Measurements from ENCODE around the gene BNIP5.

The BNIP5 gene

DNA sequence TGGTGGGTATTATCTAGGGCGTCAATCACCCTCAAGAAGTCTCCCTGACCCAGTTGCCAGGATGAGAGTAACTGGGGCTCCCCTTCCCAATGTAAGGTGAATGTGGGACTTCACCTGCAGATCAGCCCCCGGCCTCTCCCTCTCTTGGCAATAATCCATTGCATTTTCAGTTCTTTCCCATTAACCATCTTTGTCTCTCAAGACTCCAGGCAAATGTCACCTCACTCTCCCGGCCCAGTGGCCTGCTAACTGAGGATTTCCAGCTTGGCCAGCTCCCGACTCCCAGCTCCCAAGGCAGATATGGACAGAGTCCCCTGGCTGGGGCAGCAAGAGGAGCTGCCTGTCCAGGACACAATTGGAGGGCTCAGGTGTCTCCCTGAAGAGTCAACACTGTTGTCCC, 43.5 kb upstream of the BNIP5 start:
- Histone ChIP-seq H3K27me3 (no peaks in the 10 kb centered on the region), H3K4me1 (no peaks in the 10 kb centered on the region), H3K4me3 (ENCODE audit: low read depth, low read length) (no peak overlapping the region), H3K9me3 (no peaks in the 10 kb centered on the region), H3K36me3 (no peaks in the 10 kb centered on the region)
- TF ChIP-seq CTCF (IDR thresholded peaks at IDR 0.05; ENCODE audit: low read depth, low read length) = no peak
- no peak for DNase-seq

GRCh38 chr6:36378936-36379335, 42.2 kb upstream of the BNIP5 start:
- H3K9me3 ChIP-seq = no peaks in the 10 kb centered on the region
- H3K4me1 ChIP-seq = no peaks in the 10 kb centered on the region
- DNase-seq = no peak
- TF ChIP-seq CTCF (IDR thresholded peaks at IDR 0.05; ENCODE audit: low read depth, low read length) = no peak
- no peak overlapping the region for H3K4me3 ChIP-seq (ENCODE audit: low read depth, low read length)
- no peaks in the 10 kb centered on the region for H3K36me3 ChIP-seq
- H3K27me3 ChIP-seq = no peaks in the 10 kb centered on the region

GRCh38 chr6:36378243-36378920, 41.7 kb upstream of the BNIP5 start:
- Histone ChIP-seq H3K9me3 (no peaks in the 10 kb centered on the region), H3K27me3 (no peaks in the 10 kb centered on the region), H3K36me3 (no peaks in the 10 kb centered on the region), H3K4me3 (ENCODE audit: low read depth, low read length) (no peak overlapping the region), H3K4me1 (no peaks in the 10 kb centered on the region)
- no peak for DNase-seq
- no peak for TF ChIP-seq CTCF (IDR thresholded peaks at IDR 0.05; ENCODE audit: low read depth, low read length)

GRCh38 chr6:36377594-36377993, 40.9 kb upstream of the BNIP5 start:
- H3K9me3 ChIP-seq = no peaks in the 10 kb centered on the region
- H3K36me3 ChIP-seq = no peaks in the 10 kb centered on the region
- no peak for TF ChIP-seq CTCF (IDR thresholded peaks at IDR 0.05; ENCODE audit: low read depth, low read length)
- H3K4me1 ChIP-seq = no peaks in the 10 kb centered on the region
- no peaks in the 10 kb centered on the region for H3K27me3 ChIP-seq
- no peak for DNase-seq
- no peak overlapping the region for H3K4me3 ChIP-seq (ENCODE audit: low read depth, low read length)

DNA sequence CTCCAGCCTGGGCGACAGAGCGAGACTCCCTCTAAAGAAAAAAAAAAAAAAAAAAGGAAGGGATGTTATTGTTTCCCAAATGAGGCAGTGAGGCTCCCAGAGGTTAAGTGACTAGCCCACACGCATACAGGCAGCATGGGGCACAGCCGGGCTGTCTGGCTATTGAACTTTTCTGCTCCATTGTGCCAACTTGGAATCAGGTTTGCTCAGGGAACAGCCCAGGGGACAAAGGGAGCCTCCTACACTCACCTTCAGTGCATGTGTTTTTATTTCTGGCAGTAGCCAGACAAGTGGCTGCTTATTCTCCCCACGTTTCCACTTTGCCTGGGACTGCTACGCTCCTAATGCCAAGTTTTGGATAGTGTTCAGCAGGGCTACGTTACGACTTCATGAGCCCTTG, 40.1 kb upstream of the BNIP5 start:
- Histone ChIP-seq H3K4me3 (ENCODE audit: low read depth, low read length) (no peak overlapping the region), H3K4me1 (no peaks in the 10 kb centered on the region), H3K27me3 (no peaks in the 10 kb centered on the region), H3K36me3 (no peaks in the 10 kb centered on the region), H3K9me3 (no peaks in the 10 kb centered on the region)
- DNase-seq = no peak
- TF ChIP-seq CTCF (IDR thresholded peaks at IDR 0.05; ENCODE audit: low read depth, low read length) = no peak

GRCh38 chr6:36376183-36376582, 39.5 kb upstream of the BNIP5 start:
- Histone ChIP-seq H3K27me3 (no peaks in the 10 kb centered on the region), H3K9me3 (no peaks in the 10 kb centered on the region), H3K36me3 (no peaks in the 10 kb centered on the region), H3K4me1 (no peaks in the 10 kb centered on the region), H3K4me3 (ENCODE audit: low read depth, low read length) (no peak overlapping the region)
- TF ChIP-seq CTCF (IDR thresholded peaks at IDR 0.05; ENCODE audit: low read depth, low read length) = no peak
- DNase-seq = no peak
